Embryonic facial prominence (tissue), 1 donor: ENCODE measurements around the gene COG7.
"Not testable (repeated sequence)": the region's sequence is repeated elsewhere in the genome, so short reads cannot be mapped to it uniquely, and the experiment has no call there.

Source experiments
- DNase-seq: peaks from one replicate; pipeline ENCODE4 v3.0.0-alpha.2; 2016; ENCODE audit errors: extremely low spot score

Gene COG7

GRCh38 chr16:23384878-23385277 is 68.1 kb downstream of the COG7 start:
- no peak for DNase-seq

- no peak for DNase-seq
Observed at GRCh38 chr16:23383881-23384280, 69.1 kb downstream of the COG7 start.

- no peak for DNase-seq
Observed at GRCh38 chr16:23382279-23382678, 70.7 kb downstream of the COG7 start.

- not testable (repeated sequence) for DNase-seq
Observed at GRCh38 chr16:23381702-23382101, 71.3 kb downstream of the COG7 start.

GRCh38 chr16:23380501-23380951 is 72.5 kb downstream of the COG7 start:
- no peak for DNase-seq

GRCh38 chr16:23379707-23380106 is 73.3 kb downstream of the COG7 start:
- DNase-seq: no peak

GRCh38 chr16:23378921-23379320 is 74.1 kb downstream of the COG7 start:
- no peak for DNase-seq

- no peak for DNase-seq
Observed at GRCh38 chr16:23378256-23378655, 74.7 kb downstream of the COG7 start.

GRCh38 chr16:23377071-23377931 is 75.7 kb downstream of the COG7 start:
- DNase-seq: no peak

GRCh38 chr16:23375643-23376042 is 77.3 kb downstream of the COG7 start:
- DNase-seq: no peak

- no peak for DNase-seq
Observed at GRCh38 chr16:23374721-23375510, 78.1 kb downstream of the COG7 start.

- no peak for DNase-seq
Observed at GRCh38 chr16:23373436-23374219, 79.4 kb downstream of the COG7 start.

- DNase-seq: no peak
Observed at GRCh38 chr16:23371368-23371767, 81.6 kb downstream of the COG7 start.

- DNase-seq: no peak
Observed at GRCh38 chr16:23369416-23369815, 83.6 kb downstream of the COG7 start.

GRCh38 chr16:23368469-23368868 is 84.5 kb downstream of the COG7 start:
- DNase-seq: no peak

GRCh38 chr16:23367988-23368387 is 85.0 kb downstream of the COG7 start:
- no peak for DNase-seq

GRCh38 chr16:23367564-23367963 is 85.4 kb downstream of the COG7 start:
- no peak for DNase-seq

- DNase-seq: not testable (repeated sequence)
Observed at GRCh38 chr16:23366341-23366740, 86.6 kb downstream of the COG7 start.

- DNase-seq: no peak
Observed at GRCh38 chr16:23365602-23366240, 87.3 kb downstream of the COG7 start.

- no peak for DNase-seq
Observed at GRCh38 chr16:23362460-23363317, 90.3 kb downstream of the COG7 start.
